H1 (cell line): ENCODE results near the gene PPARD. TPM values are rescaled to one million over a fixed set of nuclear protein-coding genes. Genes with fewer than 3 reads are reported as not detected.

Source experiments
- CTCF ChIA-PET: fragments of 300-600 bp; sonication (Branson Sonifier 250); formaldehyde crosslinking; loops from one replicate; lab custom pipeline; 2021; ENCODE audit not compliant: partially characterized antibody; lab: Charles Lee
- POLR2A ChIA-PET: fragments of 300-600 bp; sonication (Branson Sonifier 250); formaldehyde crosslinking; loops from one replicate; lab custom pipeline; 2021; ENCODE audit warnings: inconsistent platforms; ENCODE audit not compliant: partially characterized antibody; lab: Charles Lee
- DNase-seq, 2 experiments: peaks; one replicate each; pipeline versions ENCODE4 v3.0.0 to v3.0.0-alpha.2; 2010 to 2022; ENCODE audit warnings: low spot score in 2 of 2, low read depth in 1 of 2, mixed read lengths in 1 of 2
- FAIRE-seq: peaks from 2 replicates; lab custom pipeline; 2011; peaks lifted over from hg19 to GRCh38; lab: Jason Lieb, UNC
- H2AFZ ChIP-seq: 2 replicates; pipeline ENCODE4 v1.8.1; 2012; ENCODE audit warnings: low read length, inconsistent platforms
- H2AK5ac ChIP-seq: 2 replicates; pipeline ENCODE4 v1.6.1; 2013; ENCODE audit warnings: low read depth, low read length
- H2BK120ac ChIP-seq: replicated peaks from 2 replicates; pipeline ENCODE3; 2013; ENCODE audit warnings: low read depth, low read length, inconsistent platforms
- H2BK12ac ChIP-seq: 2 replicates; pipeline ENCODE4 v1.6.1; 2013; ENCODE audit warnings: low read depth, low read length
- H2BK15ac ChIP-seq: 2 replicates; pipeline ENCODE4 v1.6.1; 2013; ENCODE audit warnings: low read length
- H2BK20ac ChIP-seq: 2 replicates; pipeline ENCODE4 v1.6.1; 2013; ENCODE audit warnings: low read length
- H2BK5ac ChIP-seq: 2 replicates; pipeline ENCODE4 v1.6.1; 2013; ENCODE audit warnings: low read depth, low read length
- H3K14ac ChIP-seq: 2 replicates; pipeline ENCODE4 v1.6.1; 2013; ENCODE audit warnings: inconsistent platforms; ENCODE audit not compliant: insufficient read length
- H3K18ac ChIP-seq: 2 replicates; pipeline ENCODE4 v1.6.1; 2013; ENCODE audit warnings: low read length; ENCODE audit errors: extremely low read depth
- H3K23ac ChIP-seq: 2 replicates; pipeline ENCODE4 v1.6.1; 2013; ENCODE audit warnings: inconsistent platforms; ENCODE audit not compliant: insufficient read length
- H3K23me2 ChIP-seq: 2 replicates; pipeline ENCODE4 v1.6.1; 2013; ENCODE audit warnings: low read depth, low read length
- H3K27ac ChIP-seq: 2 replicates; pipeline ENCODE4 v1.6.1; 2011; ENCODE audit warnings: low read depth, low read length, inconsistent platforms
- H3K27me3 ChIP-seq, 4 experiments: replicated peaks in 1 of 4; 1 replicate in 1 of 4; 2 replicates in 3 of 4; pipeline versions ENCODE4 v1.6.1 to v1.8.1; 2011 to 2013; ENCODE audit warnings: low read length in 3 of 4, mild to moderate bottlenecking in 3 of 4, inconsistent platforms in 2 of 4, mixed read lengths in 2 of 4, moderate library complexity in 1 of 4; ENCODE audit not compliant: control insufficient read depth in 3 of 4, insufficient read depth in 3 of 4; ENCODE audit errors: extremely low read depth in 1 of 4
- H3K36me3 ChIP-seq, 4 experiments: 2 replicates each; pipeline versions ENCODE4 v1.6.1 to v1.8.1; 2011 to 2013; ENCODE audit warnings: mild to moderate bottlenecking in 4 of 4, low read length in 3 of 4, moderate library complexity in 2 of 4, control low read depth in 1 of 4, inconsistent platforms in 1 of 4; ENCODE audit not compliant: insufficient read depth in 4 of 4, control insufficient read depth in 2 of 4
- H3K4ac ChIP-seq: replicated peaks from 2 replicates; pipeline ENCODE3; 2013; ENCODE audit warnings: low read length, low read depth, mixed read lengths, inconsistent platforms; ENCODE audit not compliant: insufficient read length
- H3K4me1 ChIP-seq, 4 experiments: replicated peaks in 1 of 4; 1 replicate in 1 of 4; 2 replicates in 3 of 4; pipeline versions ENCODE4 v1.6.1 to v1.8.1; 2011 to 2013; ENCODE audit warnings: low read length in 3 of 4, inconsistent platforms in 2 of 4, mixed read lengths in 1 of 4; ENCODE audit not compliant: insufficient read depth in 4 of 4, control insufficient read depth in 3 of 4
- H3K4me2 ChIP-seq, 2 experiments: 2 replicates each; pipeline versions ENCODE4 v1.6.1 to v1.8.1; 2011 to 2013; ENCODE audit warnings: low read depth in 2 of 2, low read length in 2 of 2, control low read depth in 1 of 2, inconsistent platforms in 1 of 2, mild to moderate bottlenecking in 1 of 2; ENCODE audit not compliant: insufficient read depth in 1 of 2
- H3K4me3 ChIP-seq, 4 experiments: fragments of 200-600, 300-600 bp in 1 of 4; sonication (generic), shearing (Covaris generic), sonication (Bioruptor Twin) in 1 of 4; 2 replicates each; pipeline versions ENCODE4 v1.5.1 to v1.8.1; 2011 to 2016; ENCODE audit warnings: low read length in 4 of 4, low read depth in 3 of 4, control low read depth in 2 of 4, inconsistent platforms in 2 of 4, mild to moderate bottlenecking in 2 of 4, mixed read lengths in 1 of 4, moderate library complexity in 1 of 4; ENCODE audit not compliant: insufficient read depth in 2 of 4; ENCODE audit errors: extremely low read depth in 1 of 4
- H3K56ac ChIP-seq: replicated peaks from 2 replicates; pipeline ENCODE3; 2013; ENCODE audit warnings: low read depth, mild to moderate bottlenecking, mixed read lengths, low read length, inconsistent platforms; ENCODE audit not compliant: insufficient read length
- H3K79me1 ChIP-seq: 2 replicates; pipeline ENCODE4 v1.6.1; 2013; ENCODE audit warnings: low read depth, low read length, control low read depth
- H3K79me2 ChIP-seq, 2 experiments: 2 replicates each; pipeline versions ENCODE4 v1.6.1 to v1.8.1; 2012 to 2013; ENCODE audit warnings: low read length in 2 of 2, mild to moderate bottlenecking in 2 of 2, inconsistent platforms in 1 of 2; ENCODE audit not compliant: insufficient read depth in 2 of 2, control insufficient read depth in 1 of 2
- H3K9ac ChIP-seq, 4 experiments: replicated peaks in 1 of 4; 1 replicate in 1 of 4; 2 replicates in 3 of 4; pipeline versions ENCODE4 v1.6.1 to v1.8.1; 2011 to 2013; ENCODE audit warnings: low read depth in 3 of 4, low read length in 3 of 4, control low read depth in 2 of 4, mild to moderate bottlenecking in 2 of 4, moderate library complexity in 2 of 4, inconsistent platforms in 1 of 4; ENCODE audit errors: extremely low read depth in 1 of 4
- H3K9me3 ChIP-seq, 2 experiments: 2 replicates each; pipeline versions ENCODE4 v1.6.1 to v1.8.1; 2012 to 2013; ENCODE audit warnings: mild to moderate bottlenecking in 2 of 2, moderate library complexity in 2 of 2, control low read depth in 1 of 2, inconsistent platforms in 1 of 2, low read depth in 1 of 2, low read length in 1 of 2, mixed read lengths in 1 of 2; ENCODE audit not compliant: insufficient read depth in 2 of 2
- H4K20me1 ChIP-seq, 2 experiments: replicated peaks in 1 of 2; 2 replicates each; pipeline versions ENCODE3 to v1.8.1; 2011 to 2013; ENCODE audit warnings: inconsistent platforms in 2 of 2, low read length in 2 of 2, mild to moderate bottlenecking in 1 of 2; ENCODE audit not compliant: insufficient read depth in 2 of 2, control insufficient read depth in 1 of 2
- H4K5ac ChIP-seq: 2 replicates; pipeline ENCODE4 v1.6.1; 2013; ENCODE audit warnings: low read length, low read depth, mixed read lengths, inconsistent platforms; ENCODE audit not compliant: insufficient read length
- H4K8ac ChIP-seq: 2 replicates; pipeline ENCODE4 v1.8.0; 2013; ENCODE audit warnings: mild to moderate bottlenecking, moderate library complexity, low read length, inconsistent platforms; ENCODE audit not compliant: insufficient read depth; ENCODE audit errors: extremely low read depth
- H4K91ac ChIP-seq: replicated peaks from 2 replicates; pipeline ENCODE3; 2013; ENCODE audit warnings: low read length, mixed read lengths, inconsistent platforms; ENCODE audit not compliant: insufficient read length
- JUND ChIP-seq: IDR thresholded peaks from 2 replicates; pipeline ENCODE4 v1.6.1; 2011; ENCODE audit warnings: mild to moderate bottlenecking, improper control_type of control experiment, low read length
- MAFK ChIP-seq: IDR thresholded peaks from 2 replicates; pipeline ENCODE4 v1.6.1; 2012; ENCODE audit warnings: low read depth, mild to moderate bottlenecking, improper control_type of control experiment, low read length
- RFX5 ChIP-seq: IDR thresholded peaks from 2 replicates; pipeline ENCODE4 v1.6.1; 2011; ENCODE audit warnings: low read depth, low read length, improper control_type of control experiment, borderline replicate concordance
- RXRA ChIP-seq: IDR thresholded peaks from 2 replicates; pipeline ENCODE4 v1.6.1; 2011; ENCODE audit warnings: low read depth, mild to moderate bottlenecking, low read length, moderate library complexity; ENCODE audit not compliant: insufficient read depth
- YY1 ChIP-seq: IDR thresholded peaks from 2 replicates; pipeline ENCODE4 v1.6.1; 2011; ENCODE audit warnings: low read depth, mild to moderate bottlenecking, low read length
- WGBS, 2 experiments: shearing (Covaris generic) in 1 of 2; methylation state at CpG; one replicate each; pipeline versions ENCODE4 v1.1.6 to v1.1.7; 2013 to 2015; ENCODE audit warnings: low lambda C conversion rate in 2 of 2, mixed read lengths in 2 of 2, inconsistent platforms in 1 of 2, low coverage in 1 of 2, missing lambda C conversion rate in 1 of 2; ENCODE audit not compliant: insufficient replicate concordance in 2 of 2, insufficient coverage in 1 of 2, insufficient read length in 1 of 2; ENCODE audit errors: extremely low coverage in 1 of 2, missing lambda C conversion rate in 1 of 2; 5-methylcytosine and 5-hydroxymethylcytosine counted together
- polyA plus RNA-seq, 7 experiments: library from polyadenylated mRNA; depleted of rRNA in 3 of 7; stranded (reverse) in 5 of 7; unstranded in 2 of 7; fragments of >200 nt in 5 of 7; fragments of 200-250 nt in 2 of 7; gene quantifications; 1 replicate in 5 of 7; 2 replicates in 1 of 7; 4 replicates in 1 of 7; pipeline versions ENCODE4 v1.2.1 to v1.2.3, GENCODE V29; 2011 to 2013; ENCODE audit warnings: missing spikeins in 2 of 7, mixed read lengths in 2 of 7
- total RNA-seq: library from RNA; stranded (reverse); fragmentation: NEBNext Ultra II Directional; extraction: Animal tissue kit (Norgen Biotek cat#: 25700); gene quantifications from 2 replicates; pipeline ENCODE4 v1.2.1, GENCODE V29; 2021

The PPARD gene
- total and polyA plus RNA-seq, 2 of the 8 experiments (the other 6 are each of a cell fraction or from before 2014, with no cell fraction given): 14.6 to 14.9 TPM

GRCh38 chr6:35409245-35409644, 66.9 kb downstream of the PPARD start:
- no peak overlapping the region for H2BK20ac ChIP-seq
- no peak overlapping the region for H3K4me3 ChIP-seq
- POLR2A ChIA-PET: interaction anchor here (0.7 to 1.0 kb wide), 2 partner anchors 60 to 75 kb away, joined by 3 to 5 read pairs; no protein-coding TSS in a partner anchor
- H2AK5ac ChIP-seq: no peak overlapping the region
- H3K79me1 ChIP-seq: peaks cover 5% of the 10 kb centered on the region
- H3K27me3 ChIP-seq: no peaks in the 10 kb centered on the region
- H3K4me2 ChIP-seq: no peak overlapping the region
- no peak overlapping the region for H2AFZ ChIP-seq
- no peak overlapping the region for H3K23ac ChIP-seq
- no peaks in the 10 kb centered on the region; a peak in 2 of 7 replicates for H3K4me1 ChIP-seq
- no peak overlapping the region for H3K18ac ChIP-seq
- H3K4ac ChIP-seq: no peak overlapping the region
- no peak overlapping the region for H3K56ac ChIP-seq
- CTCF ChIA-PET: interaction anchor here (1.1 to 4.7 kb wide), 5 partner anchors 10 to 115 kb away, joined by 3 to 35 read pairs (median 5); no protein-coding TSS in a partner anchor
- H3K23me2 ChIP-seq: no peaks in the 10 kb centered on the region; the same call in 1 of the 2 replicates
- H2BK5ac ChIP-seq: no peak overlapping the region
- no peak overlapping the region for H2BK120ac ChIP-seq
- H2BK15ac ChIP-seq: no peak overlapping the region
- TF ChIP-seq MAFK (no peak), RXRA (no peak), JUND (no peak), RFX5 (no peak), YY1 (no peak)
- H3K9me3 ChIP-seq: no peaks in the 10 kb centered on the region
- H3K79me2 ChIP-seq: no peaks in the 10 kb centered on the region
- no peak overlapping the region for H4K91ac ChIP-seq
- H4K20me1 ChIP-seq: no peaks in the 10 kb centered on the region
- H3K36me3 ChIP-seq: no peaks in the 10 kb centered on the region
- FAIRE-seq (no peak), DNase-seq (no peak)
- no peak overlapping the region for H4K5ac ChIP-seq
- no peak overlapping the region for H2BK12ac ChIP-seq
- H4K8ac ChIP-seq: no peak overlapping the region
- H3K9ac ChIP-seq: no peak overlapping the region
- 89% methylated on average over 5 of the region's 5 CpGs; no CpG with 5 or more reads in 1 of the 2 experiments for WGBS, 2 experiments
- H3K14ac ChIP-seq: no peak overlapping the region
- H3K27ac ChIP-seq: no peak overlapping the region
